ENCODE data around the gene PAWR. TPM values are rescaled to one million over a fixed set of nuclear protein-coding genes. Genes with fewer than 3 reads are reported as not detected.
"Not testable (repeated sequence)": the region's sequence is repeated elsewhere in the genome, so short reads cannot be mapped to it uniquely, and the experiment has no call there.

PAWR gene
- total and polyA plus RNA-seq, 9 of the 15 experiments (the other 6 are each of a cell fraction or from before 2014, with no cell fraction given): 0.82 TPM; not detected in 8

DNA sequence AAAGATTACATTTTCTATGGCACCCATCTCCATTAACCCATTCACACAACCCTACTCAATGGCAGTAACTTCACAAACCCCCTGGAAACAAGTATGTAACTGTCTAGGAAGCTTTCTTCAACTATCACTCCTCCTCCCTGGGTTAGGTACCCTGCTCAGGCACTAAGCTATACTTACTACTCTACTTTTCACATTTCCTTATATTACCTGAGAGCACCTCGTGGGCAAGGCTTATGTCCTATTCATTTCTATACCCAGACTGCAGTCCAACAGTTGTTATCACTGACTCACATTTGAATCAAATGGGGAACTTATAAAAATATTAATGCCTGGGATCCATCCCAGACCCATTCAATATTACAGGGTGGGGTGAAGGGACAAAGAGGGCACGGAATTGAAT is 4.6 kb downstream of the PAWR start (continued):
- TF ChIP-seq, protein P1, sequence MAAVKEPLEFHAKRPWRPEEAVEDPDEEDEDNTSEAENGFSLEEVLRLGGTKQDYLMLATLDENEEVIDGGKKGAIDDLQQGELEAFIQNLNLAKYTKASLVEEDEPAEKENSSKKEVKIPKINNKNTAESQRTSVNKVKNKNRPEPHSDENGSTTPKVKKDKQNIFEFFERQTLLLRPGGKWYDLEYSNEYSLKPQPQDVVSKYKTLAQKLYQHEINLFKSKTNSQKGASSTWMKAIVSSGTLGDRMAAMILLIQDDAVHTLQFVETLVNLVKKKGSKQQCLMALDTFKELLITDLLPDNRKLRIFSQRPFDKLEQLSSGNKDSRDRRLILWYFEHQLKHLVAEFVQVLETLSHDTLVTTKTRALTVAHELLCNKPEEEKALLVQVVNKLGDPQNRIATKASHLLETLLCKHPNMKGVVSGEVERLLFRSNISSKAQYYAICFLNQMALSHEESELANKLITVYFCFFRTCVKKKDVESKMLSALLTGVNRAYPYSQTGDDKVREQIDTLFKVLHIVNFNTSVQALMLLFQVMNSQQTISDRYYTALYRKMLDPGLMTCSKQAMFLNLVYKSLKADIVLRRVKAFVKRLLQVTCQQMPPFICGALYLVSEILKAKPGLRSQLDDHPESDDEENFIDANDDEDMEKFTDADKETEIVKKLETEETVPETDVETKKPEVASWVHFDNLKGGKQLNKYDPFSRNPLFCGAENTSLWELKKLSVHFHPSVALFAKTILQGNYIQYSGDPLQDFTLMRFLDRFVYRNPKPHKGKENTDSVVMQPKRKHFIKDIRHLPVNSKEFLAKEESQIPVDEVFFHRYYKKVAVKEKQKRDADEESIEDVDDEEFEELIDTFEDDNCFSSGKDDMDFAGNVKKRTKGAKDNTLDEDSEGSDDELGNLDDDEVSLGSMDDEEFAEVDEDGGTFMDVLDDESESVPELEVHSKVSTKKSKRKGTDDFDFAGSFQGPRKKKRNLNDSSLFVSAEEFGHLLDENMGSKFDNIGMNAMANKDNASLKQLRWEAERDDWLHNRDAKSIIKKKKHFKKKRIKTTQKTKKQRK (IDR thresholded peaks at IDR 0.05; ENCODE audit: borderline replicate concordance, low read depth, low read length): no peak

DNA sequence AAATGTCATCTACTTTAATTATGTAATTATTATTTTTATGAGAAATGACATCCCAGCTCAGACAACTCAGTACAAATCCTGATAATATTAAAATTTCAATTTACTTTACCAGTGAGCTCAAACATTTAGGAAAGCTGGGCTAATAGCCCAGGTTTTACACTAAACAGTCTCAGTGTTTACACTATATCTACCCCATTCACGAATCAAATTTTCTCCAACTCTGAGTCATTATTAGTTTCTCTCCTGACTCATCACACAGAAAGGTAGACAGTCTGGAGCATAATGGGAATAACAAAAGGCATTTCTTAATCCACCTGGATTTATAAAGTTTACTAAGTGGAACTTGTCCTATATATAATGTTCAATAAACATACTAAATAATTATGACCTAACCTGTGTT is 5.7 kb downstream of the PAWR start:
- H3K9me3 ChIP-seq (replicated peaks; ENCODE audit: control insufficient read depth, insufficient read depth, low read depth, low read length): no peaks in the 10 kb centered on the region
- H3K27me3 ChIP-seq (ENCODE audit: control insufficient read depth in 2 of 2, insufficient read depth in 2 of 2, low read length in 2 of 2): no peaks in the 10 kb centered on the region
- 0% methylated on average over 1 of the region's 1 CpG for WGBS (ENCODE audit: insufficient coverage, low coverage, missing lambda C conversion rate)
- no peaks in the 10 kb centered on the region for H4K20me1 ChIP-seq (replicated peaks; ENCODE audit: control insufficient read depth, insufficient read depth, low read length)
- intact Hi-C loops (cut with micrococcal nuclease) (no loop called here), in situ Hi-C loops (cut with MboI) (no loop called here)
- H3K79me2 ChIP-seq (ENCODE audit: control insufficient read depth, insufficient read depth, low read length): no peaks in the 10 kb centered on the region
- H2AFZ ChIP-seq (ENCODE audit: low read depth, low read length): no peak overlapping the region
- TF ChIP-seq FOXK2 (conservative IDR thresholded peaks at IDR 0.05 in 1 of 2, IDR thresholded peaks at IDR 0.05 in 1 of 2; ENCODE audit: low read depth in 2 of 2): no peak
- no peak for TF ChIP-seq ZBTB9 (CRISPR knock-in tag; IDR thresholded peaks at IDR 0.05)
- TF ChIP-seq ZNF239 (CRISPR knock-in tag; IDR thresholded peaks at IDR 0.05): no peak
- no peak for TF ChIP-seq ZNF408 (CRISPR knock-in tag; IDR thresholded peaks at IDR 0.05; ENCODE audit: low read depth)
- TF ChIP-seq PATZ1 (CRISPR knock-in tag; IDR thresholded peaks at IDR 0.05; ENCODE audit: borderline replicate concordance): no peak
- no peak overlapping the region for H3K27ac ChIP-seq (ENCODE audit: extremely low read depth, low read depth, low read length)
- H3K4me2 ChIP-seq (ENCODE audit: insufficient read depth, low read length): no peak overlapping the region
- FAIRE-seq (no peak), DNase-seq (ENCODE audit: extremely low read depth in 1 of 4, low spot score in 3 of 4) (no peak), ATAC-seq (no peak)
- H3K36me3 ChIP-seq (ENCODE audit: control insufficient read depth, insufficient read depth, low read length): no peaks in the 10 kb centered on the region
- BruUV-seq (replicated peaks): no TSS peak
- H3K9me1 ChIP-seq (ENCODE audit: control insufficient read depth, insufficient read depth, low read length): no peaks in the 10 kb centered on the region
- ChIA-PET CTCF (ENCODE audit: low intra/inter-chr PET ratio) (no interaction called here), POLR2A (no interaction called here)
- H3K4me1 ChIP-seq (replicated peaks in 1 of 2; ENCODE audit: control insufficient read depth in 2 of 2, insufficient read depth in 2 of 2, low read length in 2 of 2): no peaks in the 10 kb centered on the region
- no peak overlapping the region for H3K4me3 ChIP-seq
- no peak overlapping the region for H3K9ac ChIP-seq (ENCODE audit: insufficient read depth in 1 of 2, low read depth in 2 of 2, low read length in 2 of 2)

DNA sequence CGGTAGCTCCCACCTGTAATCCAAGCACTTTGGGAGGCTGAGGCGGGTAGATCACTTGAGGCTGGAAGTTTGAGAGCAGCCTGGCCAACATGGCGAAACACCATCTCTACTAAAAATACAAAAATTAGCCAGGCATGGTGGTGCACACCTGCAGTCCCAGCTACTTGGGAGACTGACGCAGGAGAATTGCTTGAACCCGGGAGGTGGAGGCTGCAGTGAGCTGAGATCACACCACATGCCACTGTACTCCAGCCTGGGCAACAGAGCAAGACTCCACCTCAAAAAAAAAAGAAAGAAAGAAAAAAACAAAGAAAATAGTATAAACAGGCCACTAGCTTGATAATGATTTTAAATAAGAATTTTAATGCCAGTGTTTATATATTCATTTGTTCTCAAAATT is 6.4 kb downstream of the PAWR start:
- FAIRE-seq; intact Hi-C loops (cut with micrococcal nuclease); H3K27ac ChIP-seq (ENCODE audit: extremely low read depth, low read depth, low read length); POLR2A ChIA-PET; DNase-seq (ENCODE audit: extremely low read depth in 1 of 4, low spot score in 3 of 4); H3K4me2 ChIP-seq (ENCODE audit: insufficient read depth, low read length); H3K36me3 ChIP-seq (ENCODE audit: control insufficient read depth, insufficient read depth, low read length); H4K20me1 ChIP-seq (replicated peaks; ENCODE audit: control insufficient read depth, insufficient read depth, low read length); H3K4me3 ChIP-seq; H3K9me3 ChIP-seq (replicated peaks; ENCODE audit: control insufficient read depth, insufficient read depth, low read depth, low read length); H3K27me3 ChIP-seq (ENCODE audit: control insufficient read depth in 2 of 2, insufficient read depth in 2 of 2, low read length in 2 of 2); H3K4me1 ChIP-seq (replicated peaks in 1 of 2; ENCODE audit: control insufficient read depth in 2 of 2, insufficient read depth in 2 of 2, low read length in 2 of 2); CTCF ChIA-PET (ENCODE audit: low intra/inter-chr PET ratio); BruUV-seq (replicated peaks); H3K9ac ChIP-seq (ENCODE audit: insufficient read depth in 1 of 2, low read depth in 2 of 2, low read length in 2 of 2); ATAC-seq; H2AFZ ChIP-seq (ENCODE audit: low read depth, low read length); H3K79me2 ChIP-seq (ENCODE audit: control insufficient read depth, insufficient read depth, low read length); in situ Hi-C loops (cut with MboI); H3K9me1 ChIP-seq (ENCODE audit: control insufficient read depth, insufficient read depth, low read length): not testable (repeated sequence)
- 0% methylated on average over 5 of the region's 5 CpGs for WGBS (ENCODE audit: insufficient coverage, low coverage, missing lambda C conversion rate)

Measured in K562 (cell line).